NCI-H82 treated with DMSO at 0.1 percent for 48 hours (cell line): ENCODE data around the gene PCIF1.

ENCODE experiments used
- DNase-seq: peaks from one replicate; lab custom pipeline; 2025; ENCODE audit not compliant: unreplicated experiment; lab: John Stamatoyannopoulos, UW

PCIF1 gene

GRCh38 chr20:45904583-45905504 lies 29.6 kb upstream of the PCIF1 start:
- DNase-seq, result no peak

- no peak for DNase-seq
These were observed 28.9 kb upstream of the PCIF1 start for GRCh38 chr20:45905505-45906079.

GRCh38 chr20:45907219-45907948 lies 27.1 kb upstream of the PCIF1 start:
- no peak for DNase-seq

- DNase-seq, result no peak
These were observed 26.4 kb upstream of the PCIF1 start for GRCh38 chr20:45908084-45908483.

- DNase-seq, result no peak
These were observed 25.1 kb upstream of the PCIF1 start for GRCh38 chr20:45909336-45909808.

- no peak for DNase-seq
These were observed 24.4 kb upstream of the PCIF1 start for GRCh38 chr20:45909817-45910669.

GRCh38 chr20:45910670-45911485 lies 23.6 kb upstream of the PCIF1 start:
- peak; percentile 100 for DNase-seq

GRCh38 chr20:45911486-45912343 lies 22.8 kb upstream of the PCIF1 start, which contains the start of gene PLTP:
PLTP (minus strand) TSS chr20:45912155; CDS start chr20:45911452, 703 bp downstream.
- DNase-seq, result peak; percentile 63

- no peak for DNase-seq
These were observed 22.2 kb upstream of the PCIF1 start for GRCh38 chr20:45912344-45912682.

GRCh38 chr20:45913116-45913515 lies 21.4 kb upstream of the PCIF1 start:
- DNase-seq, result no peak

- DNase-seq, result peak; percentile 47
These were observed 16.7 kb upstream of the PCIF1 start for GRCh38 chr20:45917790-45918141.

GRCh38 chr20:45918182-45918737 lies 16.2 kb upstream of the PCIF1 start:
- no peak for DNase-seq

GRCh38 chr20:45918779-45919537 lies 15.5 kb upstream of the PCIF1 start:
- no peak for DNase-seq

- no peak for DNase-seq
These were observed 14.7 kb upstream of the PCIF1 start for GRCh38 chr20:45919542-45920399.

GRCh38 chr20:45920462-45921336 lies 13.8 kb upstream of the PCIF1 start:
- DNase-seq, result no peak
